HEK293 (cell line): ENCODE data around the gene FADS2.

Experiments
- HOXA7 ChIP-seq: sonication (generic); formaldehyde crosslinking; IDR thresholded peaks from 2 replicates; pipeline ENCODE4 v1.8.1; 2022; ENCODE audit warnings: missing genetic modification reagents, borderline replicate concordance
- ZNF423 ChIP-seq: fragments of 450-650 bp; formaldehyde crosslinking; IDR thresholded peaks from 2 replicates; pipeline ENCODE4 v1.5.1; 2016; ENCODE audit warnings: missing biosample characterization, missing genetic modification characterization
- ZNF561 ChIP-seq: fragments of 450-650 bp; IDR thresholded peaks from 2 replicates; pipeline ENCODE4 v1.5.1; 2018; ENCODE audit warnings: missing biosample characterization, missing genetic modification characterization, borderline replicate concordance
- TF ChIP-seq, protein P1 (sequence below): fragments of 450-650 bp; formaldehyde crosslinking; IDR thresholded peaks from 2 replicates; pipeline ENCODE4 v1.5.1; 2016; ENCODE audit warnings: missing biosample characterization, missing genetic modification characterization

DNA sequence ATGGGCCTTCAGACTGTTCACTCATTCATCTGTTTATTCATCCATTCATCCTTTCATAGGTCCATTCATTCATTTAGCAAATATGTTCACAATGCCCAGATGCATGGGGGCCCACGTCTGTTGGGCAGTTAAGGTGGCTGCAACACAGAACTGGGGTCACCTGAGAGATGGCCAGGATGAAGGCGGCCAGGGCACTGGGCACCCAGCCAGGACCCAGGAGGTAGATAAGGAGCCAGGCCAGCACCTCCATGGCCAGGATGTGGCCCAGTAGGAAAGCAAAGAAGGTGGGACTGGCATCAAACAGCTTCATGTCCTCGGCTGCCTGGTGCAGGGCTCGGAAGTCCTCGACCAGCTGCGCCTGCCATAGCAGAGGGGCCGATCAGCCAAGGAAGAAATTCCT lies 51.1 kb downstream of the FADS2 start:
- TF ChIP-seq ZNF423 (tag by site-specific recombination) (no peak), HOXA7 (CRISPR knock-in tag) (no peak), ZNF561 (tag by site-specific recombination) (no peak)
- TF ChIP-seq, protein P1, sequence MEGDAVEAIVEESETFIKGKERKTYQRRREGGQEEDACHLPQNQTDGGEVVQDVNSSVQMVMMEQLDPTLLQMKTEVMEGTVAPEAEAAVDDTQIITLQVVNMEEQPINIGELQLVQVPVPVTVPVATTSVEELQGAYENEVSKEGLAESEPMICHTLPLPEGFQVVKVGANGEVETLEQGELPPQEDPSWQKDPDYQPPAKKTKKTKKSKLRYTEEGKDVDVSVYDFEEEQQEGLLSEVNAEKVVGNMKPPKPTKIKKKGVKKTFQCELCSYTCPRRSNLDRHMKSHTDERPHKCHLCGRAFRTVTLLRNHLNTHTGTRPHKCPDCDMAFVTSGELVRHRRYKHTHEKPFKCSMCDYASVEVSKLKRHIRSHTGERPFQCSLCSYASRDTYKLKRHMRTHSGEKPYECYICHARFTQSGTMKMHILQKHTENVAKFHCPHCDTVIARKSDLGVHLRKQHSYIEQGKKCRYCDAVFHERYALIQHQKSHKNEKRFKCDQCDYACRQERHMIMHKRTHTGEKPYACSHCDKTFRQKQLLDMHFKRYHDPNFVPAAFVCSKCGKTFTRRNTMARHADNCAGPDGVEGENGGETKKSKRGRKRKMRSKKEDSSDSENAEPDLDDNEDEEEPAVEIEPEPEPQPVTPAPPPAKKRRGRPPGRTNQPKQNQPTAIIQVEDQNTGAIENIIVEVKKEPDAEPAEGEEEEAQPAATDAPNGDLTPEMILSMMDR (tag by site-specific recombination), result no peak
